CD4-positive, alpha-beta T cell treated with Interleukin-17A for 1 hour (primary cell): ENCODE results near the gene KRTAP10-6.
A peak's percentile ranks its signal among the peaks of the same experiment; 100 is the strongest.
"Not testable (repeated sequence)": the region's sequence is repeated elsewhere in the genome, so short reads cannot be mapped to it uniquely, and the experiment has no call there.

Experiments used
- DNase-seq: peaks from one replicate; pipeline ENCODE4 v3.0.0-alpha.2; 2020

KRTAP10-6 gene, protein sequence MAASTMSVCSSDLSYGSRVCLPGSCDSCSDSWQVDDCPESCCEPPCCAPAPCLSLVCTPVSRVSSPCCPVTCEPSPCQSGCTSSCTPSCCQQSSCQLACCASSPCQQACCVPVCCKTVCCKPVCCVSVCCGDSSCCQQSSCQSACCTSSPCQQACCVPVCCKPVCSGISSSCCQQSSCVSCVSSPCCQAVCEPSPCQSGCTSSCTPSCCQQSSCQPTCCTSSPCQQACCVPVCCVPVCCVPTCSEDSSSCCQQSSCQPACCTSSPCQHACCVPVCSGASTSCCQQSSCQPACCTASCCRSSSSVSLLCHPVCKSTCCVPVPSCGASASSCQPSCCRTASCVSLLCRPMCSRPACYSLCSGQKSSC

DNA sequence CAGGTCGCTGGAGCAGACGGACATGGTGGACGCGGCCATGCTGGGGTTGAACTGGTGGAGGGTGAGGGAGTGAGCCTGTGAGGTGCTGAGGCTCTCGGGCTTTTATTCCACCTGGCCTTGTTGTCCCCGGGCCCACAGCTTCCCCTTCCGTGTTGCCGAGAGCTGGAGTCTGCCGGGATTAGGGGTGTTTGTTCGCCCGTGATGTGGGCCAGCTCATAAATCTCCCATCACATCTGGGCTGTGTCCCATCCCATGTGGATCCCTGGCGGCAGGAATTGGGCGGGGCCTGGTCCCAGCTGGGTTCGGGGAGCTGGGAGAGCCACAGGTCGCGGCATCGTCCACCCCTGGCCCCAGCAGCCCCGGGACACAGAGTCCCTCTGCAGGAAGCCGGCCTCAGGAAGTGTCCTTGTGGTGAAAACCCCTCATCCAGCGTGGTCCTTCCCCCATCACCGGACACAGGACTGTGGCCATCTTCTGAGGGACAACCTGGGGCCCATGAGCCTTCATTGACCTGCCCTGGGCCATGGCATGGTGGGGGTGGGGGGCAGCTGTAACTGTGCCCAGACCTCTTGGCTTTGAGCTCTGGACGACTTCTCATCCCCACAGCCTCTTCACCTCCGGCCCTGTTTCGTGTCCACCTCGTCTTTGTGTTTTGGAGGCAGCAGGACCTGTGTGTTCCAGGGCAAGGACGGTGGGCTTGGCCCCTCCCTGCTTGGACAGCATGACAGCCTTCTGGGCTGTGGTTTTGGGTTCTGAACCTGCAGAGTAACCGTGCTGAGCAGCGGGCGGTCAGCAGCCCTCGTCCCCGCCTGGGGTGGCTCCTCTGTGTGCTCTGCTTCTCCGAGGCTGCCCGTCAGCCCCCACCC lies at the start of gene KRTAP10-6:
Gene KRTAP10-6 (minus strand): TSS at position 60 of the 866 bp plus-strand sequence. CDS start 21 bp downstream, at position 39.
- DNase-seq, result no peak

GRCh38 chr21:44640761-44641160 lies 48.5 kb upstream of the KRTAP10-6 start:
- DNase-seq, result no peak

DNA sequence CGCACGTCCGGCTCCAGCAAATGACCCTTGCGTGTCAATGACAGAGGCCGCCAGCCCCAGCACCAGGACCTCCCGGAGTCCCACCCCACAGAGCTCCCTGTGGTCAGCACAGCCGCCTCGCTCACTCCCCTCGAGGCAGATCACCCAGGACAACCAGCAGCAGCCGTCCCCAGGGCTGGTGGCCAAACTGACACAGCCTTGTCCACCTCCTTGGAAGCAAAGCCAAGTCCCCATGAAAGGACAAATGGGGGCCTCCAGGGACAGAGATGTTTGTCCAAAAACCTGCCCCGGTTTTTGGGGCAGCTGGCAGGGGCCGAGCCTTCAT lies 47.0 kb upstream of the KRTAP10-6 start:
- no peak for DNase-seq

- DNase-seq, result not testable (repeated sequence)
These were observed 46.4 kb upstream of the KRTAP10-6 start for GRCh38 chr21:44638506-44639330.

DNA sequence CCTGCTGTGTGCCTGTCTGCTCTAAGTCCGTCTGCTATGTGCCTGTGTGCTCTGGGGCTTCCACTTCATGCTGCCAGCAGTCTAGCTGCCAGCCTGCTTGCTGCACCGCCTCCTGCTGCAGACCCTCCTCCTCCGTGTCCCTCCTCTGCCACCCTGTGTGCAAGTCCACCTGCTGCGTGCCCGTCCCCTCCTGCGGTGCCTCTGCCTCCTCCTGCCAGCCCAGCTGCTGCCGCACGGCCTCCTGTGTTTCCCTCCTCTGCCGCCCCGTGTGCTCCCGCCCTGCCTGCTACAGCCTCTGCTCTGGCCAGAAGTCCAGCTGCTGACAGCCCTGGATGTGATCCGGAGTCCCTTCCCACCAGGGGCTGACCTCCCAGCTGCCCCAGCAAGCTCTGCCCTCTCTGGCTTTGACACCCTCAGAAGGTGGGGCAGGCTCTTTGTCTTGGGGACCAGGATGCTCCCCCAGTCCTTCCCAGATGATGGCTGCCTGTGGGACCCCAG lies 45.6 kb upstream of the KRTAP10-6 start:
- DNase-seq, result not testable (repeated sequence)

- no peak for DNase-seq
These were observed 44.9 kb upstream of the KRTAP10-6 start, which contains the start of gene KRTAP10-10 for GRCh38 chr21:44637018-44637850. TSS of gene KRTAP10-10 (plus strand) at chr21:44637356. CDS start at chr21:44637418, 62 bp downstream.

DNA sequence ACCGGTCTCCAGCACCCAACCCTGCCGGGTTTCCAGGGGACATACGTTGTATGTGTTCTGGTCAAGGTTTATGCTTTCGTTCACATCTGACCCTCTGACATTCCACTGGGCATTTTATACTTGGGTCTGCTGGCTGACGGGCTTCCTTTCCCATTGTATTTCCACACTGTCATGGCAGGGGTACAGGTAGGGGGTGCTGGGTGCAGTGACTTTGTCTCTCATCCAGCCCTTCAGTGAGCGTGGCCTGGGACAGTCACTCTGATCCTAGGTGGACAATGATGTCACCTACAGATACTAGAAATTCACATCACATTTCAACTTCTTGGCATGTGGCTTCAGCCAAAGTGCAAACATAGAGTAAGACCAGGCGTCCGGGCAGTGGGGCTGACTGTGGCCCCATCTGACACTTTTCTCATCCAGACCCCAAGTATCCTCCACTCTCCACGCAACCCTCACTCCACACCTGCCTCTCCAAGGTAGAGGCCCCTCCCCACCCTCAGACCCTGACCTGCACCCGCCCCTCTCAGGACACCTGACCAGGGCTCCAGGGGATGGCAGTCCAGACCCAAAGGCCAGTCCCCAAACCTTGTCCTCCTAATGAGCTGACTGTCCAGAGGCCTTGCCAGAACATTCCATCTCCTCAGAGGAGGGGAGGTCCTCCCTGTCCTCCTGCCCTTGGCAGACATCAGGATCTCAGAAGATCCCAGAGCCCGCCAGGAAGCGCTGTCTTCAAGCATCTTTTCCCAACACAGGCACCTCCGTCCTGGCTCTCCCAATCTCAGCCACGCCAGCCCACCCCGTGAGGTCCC lies 44.1 kb upstream of the KRTAP10-6 start:
- no peak for DNase-seq

- no peak for DNase-seq
These were observed 39.8 kb upstream of the KRTAP10-6 start for GRCh38 chr21:44632067-44632466.

DNA sequence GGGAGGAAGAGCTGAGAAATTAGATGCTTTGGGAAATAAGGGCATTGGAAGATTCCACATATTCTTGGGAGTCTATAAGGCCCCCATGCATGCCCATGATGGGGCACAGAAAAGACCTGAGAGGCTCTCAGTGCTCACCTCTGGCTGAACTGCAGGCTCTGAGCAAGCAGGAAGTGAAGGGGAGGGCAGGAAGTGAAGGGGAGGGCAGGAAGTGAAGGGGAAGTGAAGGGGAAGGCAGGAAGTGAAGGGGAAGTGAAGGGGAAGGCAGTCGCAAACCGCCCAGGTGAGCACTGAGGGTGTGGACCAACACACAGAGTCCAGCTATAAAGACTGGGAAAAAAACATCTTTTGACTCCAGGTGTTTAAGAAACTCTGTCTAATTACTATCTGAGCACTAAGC lies 38.1 kb upstream of the KRTAP10-6 start:
- DNase-seq, result peak; percentile 31

GRCh38 chr21:44628707-44629391 lies 36.5 kb upstream of the KRTAP10-6 start:
- DNase-seq, result no peak

- DNase-seq, result not testable (repeated sequence)
These were observed 35.5 kb upstream of the KRTAP10-6 start for GRCh38 chr21:44627831-44628233.

- DNase-seq, result not testable (repeated sequence)
These were observed 35.0 kb upstream of the KRTAP10-6 start for GRCh38 chr21:44627181-44627822.

DNA sequence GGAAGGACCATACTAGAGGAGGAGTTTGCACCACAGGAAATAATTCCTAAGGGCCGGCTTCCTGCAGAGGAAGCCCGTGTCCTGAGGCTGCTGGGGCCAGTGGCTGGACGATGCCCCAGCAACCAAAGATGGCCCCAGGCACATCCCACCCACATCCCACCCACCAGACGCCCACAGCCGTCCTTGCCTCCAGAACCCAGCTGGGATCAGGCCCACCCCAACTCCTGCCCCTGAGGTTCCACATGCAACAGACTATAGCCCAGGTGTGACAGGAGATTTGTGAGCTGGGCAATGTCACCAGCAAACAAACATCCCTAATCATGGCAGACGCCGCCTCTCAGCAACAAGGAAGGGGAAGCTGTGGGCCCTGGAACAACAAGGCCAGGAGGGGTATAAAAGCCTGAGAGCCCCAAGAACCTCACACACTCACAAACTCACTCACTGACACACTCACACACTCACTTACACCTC lies 34.4 kb upstream of the KRTAP10-6 start, which contains the start of gene KRTAP10-9:
Gene KRTAP10-9 (plus strand): TSS at position 421 of the 471 bp plus-strand sequence. CDS start 79 bp downstream, outside the sequence.
- DNase-seq, result no peak

DNA sequence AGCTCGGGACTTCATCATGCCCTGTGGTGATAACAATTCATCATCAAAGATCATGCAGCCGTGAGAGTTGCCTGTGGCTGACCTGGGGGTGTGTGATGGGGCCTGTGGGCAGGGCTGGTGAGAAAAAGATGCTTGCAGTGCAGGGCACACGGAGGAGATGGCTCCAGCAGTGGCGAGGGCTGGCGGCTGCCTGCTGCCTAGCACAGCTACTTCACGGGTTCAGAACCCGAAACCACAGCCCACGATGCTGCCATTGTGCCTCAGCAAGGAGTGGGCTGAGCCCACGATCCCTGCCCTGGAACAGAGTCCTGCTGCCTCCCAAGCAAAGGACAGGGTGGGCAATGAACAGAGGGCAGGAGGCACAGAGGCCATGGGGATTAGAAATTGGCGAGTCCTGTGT lies 34.0 kb upstream of the KRTAP10-6 start:
- DNase-seq, result peak; percentile 45

DNA sequence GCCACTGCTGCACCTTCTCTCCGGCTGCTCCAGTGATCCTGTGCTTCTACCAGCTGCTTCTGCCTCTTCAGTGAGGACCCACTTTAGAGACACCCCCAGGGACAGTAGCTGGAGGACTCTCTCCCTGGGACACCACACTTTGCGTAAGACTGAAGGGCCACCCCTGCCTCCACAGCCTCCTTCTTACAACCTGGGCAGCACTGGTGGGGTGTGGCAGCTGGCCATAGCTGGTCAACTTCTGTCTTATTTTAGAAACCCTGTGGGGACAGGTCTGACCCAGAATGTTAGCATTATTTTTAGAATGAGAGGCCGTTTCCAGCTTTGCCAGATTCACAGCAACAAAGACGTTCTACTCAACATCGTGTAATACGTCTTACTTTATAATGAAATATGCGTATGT lies 33.5 kb upstream of the KRTAP10-6 start:
- no peak for DNase-seq

GRCh38 chr21:44623575-44623974 lies 31.3 kb upstream of the KRTAP10-6 start:
- no peak for DNase-seq

DNA sequence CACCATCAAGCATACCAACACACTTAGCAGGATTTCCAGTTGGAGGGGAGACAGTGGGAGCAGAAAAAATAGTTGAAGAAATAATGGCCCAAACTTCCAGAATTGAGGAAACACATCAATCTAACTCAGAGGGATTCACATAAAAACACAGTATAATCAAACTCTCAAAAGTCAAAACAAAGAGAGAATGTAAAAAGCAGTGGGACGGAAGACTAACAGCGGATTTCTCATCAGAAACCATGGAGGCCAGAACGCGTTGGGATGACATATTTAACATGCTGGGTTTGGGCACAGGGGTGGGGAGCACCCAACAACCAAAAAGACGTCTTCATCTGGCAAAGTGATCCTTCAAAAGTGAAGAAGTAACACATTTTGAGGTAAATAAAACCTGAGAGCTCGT lies 27.6 kb upstream of the KRTAP10-6 start:
- no peak for DNase-seq

- DNase-seq, result peak; percentile 78
These were observed 26.6 kb upstream of the KRTAP10-6 start for GRCh38 chr21:44618909-44619308.

DNA sequence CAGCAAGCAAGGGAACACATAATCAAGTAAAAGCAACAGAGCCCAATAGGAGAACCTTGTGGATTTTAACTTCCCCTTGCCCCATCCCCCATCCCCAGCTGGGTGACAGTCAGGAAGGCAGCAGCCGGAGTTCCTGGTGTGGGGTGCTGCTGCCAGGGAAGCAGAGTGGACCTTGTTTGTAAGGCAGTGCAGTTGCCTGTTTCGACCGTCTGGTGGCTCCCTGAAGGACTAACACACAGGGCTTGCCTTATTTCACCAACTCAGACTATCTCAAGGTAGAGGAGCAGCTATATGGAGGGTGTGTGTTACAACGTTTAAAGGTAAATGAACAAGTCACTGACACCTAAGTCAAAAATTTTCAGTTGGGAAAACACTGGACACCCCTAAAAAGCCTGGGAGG lies 26.2 kb upstream of the KRTAP10-6 start:
- no peak for DNase-seq
